MG63 (cell line): ENCODE measurements around the gene TSFM. TPM values are rescaled to one million over a fixed set of nuclear protein-coding genes. Genes with fewer than 3 reads are reported as not detected.
A peak's percentile ranks its signal among the peaks of the same experiment; 100 is the strongest.

Experiments
- DNase-seq: peaks from one replicate; pipeline ENCODE4 v3.0.0-alpha.2; 2020
- H3K27me3 ChIP-seq: fragments of 250-450 bp; sonication (Bioruptor Pico); 2 replicates; pipeline ENCODE4 v1.5.1; 2020; ENCODE audit warnings: mild to moderate bottlenecking, moderate library complexity
- H3K36me3 ChIP-seq: fragments of 250-450 bp; sonication (Bioruptor Pico); 2 replicates; pipeline ENCODE4 v1.5.1; 2020; ENCODE audit warnings: mild to moderate bottlenecking, moderate library complexity
- H3K4me3 ChIP-seq: fragments of 250-450 bp; sonication (Bioruptor Pico); 2 replicates; pipeline ENCODE4 v1.5.1; 2020; ENCODE audit warnings: mild to moderate bottlenecking, moderate library complexity
- H3K9me3 ChIP-seq: fragments of 250-450 bp; sonication (Bioruptor Pico); 2 replicates; pipeline ENCODE4 v1.5.1; 2020; ENCODE audit warnings: mild to moderate bottlenecking, moderate library complexity
- total RNA-seq: library from RNA; depleted of rRNA; stranded (reverse); fragments of >200 nt; shearing (Covaris generic); gene quantifications from 2 replicates; pipeline ENCODE4 v1.2.3, GENCODE V29; 2014; ENCODE audit warnings: low replicate concordance; rRNA removed

TSFM gene
- 30.4 and 45.4 TPM in 2 replicates for total RNA-seq

GRCh38 chr12:57782608-57783465 lies at the start of gene TSFM:
Gene TSFM (plus strand): TSS chr12:57782787. CDS start chr12:57782802, 15 bp downstream.
- Histone ChIP-seq H3K9me3 (no peaks in the 10 kb centered on the region), H3K36me3 (peaks cover 36% of the 10 kb centered on the region), H3K4me3 (peak within 1 kb of the TSS; percentile 71), H3K27me3 (no peaks in the 10 kb centered on the region)
- DNase-seq = peak; percentile 95

GRCh38 chr12:57733928-57734327 lies 48.7 kb upstream of the TSFM start:
- Histone ChIP-seq H3K4me3 (no peak overlapping the region), H3K36me3 (no peaks in the 10 kb centered on the region), H3K27me3 (peaks cover 33% of the 10 kb centered on the region), H3K9me3 (no peaks in the 10 kb centered on the region)
- no peak for DNase-seq

- no peak for DNase-seq
- peaks cover 40% of the 10 kb centered on the region for H3K27me3 ChIP-seq
These were observed 48.0 kb upstream of the TSFM start for GRCh38 chr12:57734591-57734990.

GRCh38 chr12:57735198-57735855 lies 47.3 kb upstream of the TSFM start:
- Histone ChIP-seq H3K9me3 (no peaks in the 10 kb centered on the region), H3K27me3 (peaks cover 43% of the 10 kb centered on the region), H3K36me3 (no peaks in the 10 kb centered on the region), H3K4me3 (no peak overlapping the region)
- no peak for DNase-seq

More at GRCh38 chr12:57734591-57734990, 48.0 kb upstream of the TSFM start:
- H3K36me3 ChIP-seq = no peaks in the 10 kb centered on the region
- no peak overlapping the region for H3K4me3 ChIP-seq
- H3K9me3 ChIP-seq = no peaks in the 10 kb centered on the region

- Histone ChIP-seq H3K27me3 (peaks cover 43% of the 10 kb centered on the region), H3K4me3 (peak overlapping the region; percentile 17)
- peak; percentile 49 for DNase-seq
These were observed 46.4 kb upstream of the TSFM start for GRCh38 chr12:57735952-57736740.

GRCh38 chr12:57736741-57737466 lies 45.7 kb upstream of the TSFM start:
- no peak for DNase-seq
- H3K36me3 ChIP-seq = no peaks in the 10 kb centered on the region
- H3K9me3 ChIP-seq = no peaks in the 10 kb centered on the region
- peaks cover 43% of the 10 kb centered on the region for H3K27me3 ChIP-seq
- no peak overlapping the region for H3K4me3 ChIP-seq

More at GRCh38 chr12:57735952-57736740, 46.4 kb upstream of the TSFM start:
- no peaks in the 10 kb centered on the region for H3K9me3 ChIP-seq
- H3K36me3 ChIP-seq = no peaks in the 10 kb centered on the region

- H3K36me3 ChIP-seq = no peaks in the 10 kb centered on the region
- no peaks in the 10 kb centered on the region for H3K9me3 ChIP-seq
- H3K27me3 ChIP-seq = peaks cover 43% of the 10 kb centered on the region
- DNase-seq = no peak
- H3K4me3 ChIP-seq = no peak overlapping the region
These were observed 44.8 kb upstream of the TSFM start for GRCh38 chr12:57737467-57738460.

- Histone ChIP-seq H3K36me3 (no peaks in the 10 kb centered on the region), H3K9me3 (no peaks in the 10 kb centered on the region), H3K27me3 (peaks cover 43% of the 10 kb centered on the region), H3K4me3 (no peak within 1 kb of the TSS)
- no peak for DNase-seq
These were observed 43.8 kb upstream of the TSFM start, which contains the start of gene AGAP2 for GRCh38 chr12:57738661-57739237. Gene AGAP2 (minus strand): TSS chr12:57738742. CDS start chr12:57738246, 496 bp downstream.

GRCh38 chr12:57739387-57739786 lies 43.2 kb upstream of the TSFM start:
- H3K4me3 ChIP-seq = no peak overlapping the region
- H3K27me3 ChIP-seq = peaks cover 43% of the 10 kb centered on the region
- H3K36me3 ChIP-seq = no peaks in the 10 kb centered on the region
- no peaks in the 10 kb centered on the region for H3K9me3 ChIP-seq
- no peak for DNase-seq

- 0 out of 2 replicates have a peak, but pooled peaks cover 1% of the 10 kb centered on the region for H3K36me3 ChIP-seq
- H3K4me3 ChIP-seq = no peak overlapping the region
- H3K9me3 ChIP-seq = no peaks in the 10 kb centered on the region
- DNase-seq = no peak
- H3K27me3 ChIP-seq = peaks cover 43% of the 10 kb centered on the region
These were observed 42.6 kb upstream of the TSFM start for GRCh38 chr12:57739914-57740538.

GRCh38 chr12:57740656-57741412 lies 41.8 kb upstream of the TSFM start:
- DNase-seq = no peak
- Histone ChIP-seq H3K27me3 (peaks cover 35% of the 10 kb centered on the region), H3K36me3 (peaks cover 5% of the 10 kb centered on the region; the same call in 1 of the 2 replicates), H3K9me3 (no peaks in the 10 kb centered on the region), H3K4me3 (no peak overlapping the region)

GRCh38 chr12:57741413-57741789 lies 41.2 kb upstream of the TSFM start:
- Histone ChIP-seq H3K27me3 (peaks cover 29% of the 10 kb centered on the region), H3K4me3 (no peak overlapping the region), H3K36me3 (peaks cover 5% of the 10 kb centered on the region; the same call in 1 of the 2 replicates), H3K9me3 (no peaks in the 10 kb centered on the region)
- DNase-seq = no peak

GRCh38 chr12:57741844-57742738 lies 40.5 kb upstream of the TSFM start:
- peaks cover 5% of the 10 kb centered on the region; the same call in 1 of the 2 replicates for H3K36me3 ChIP-seq
- no peaks in the 10 kb centered on the region for H3K9me3 ChIP-seq
- no peak for DNase-seq
- no peak overlapping the region for H3K4me3 ChIP-seq
- H3K27me3 ChIP-seq = peaks cover 22% of the 10 kb centered on the region
